ENCODE results near the gene SLC22A15. TPM values are rescaled to one million over a fixed set of nuclear protein-coding genes. Genes with fewer than 3 reads are reported as not detected.
A peak's percentile ranks its signal among the peaks of the same experiment; 100 is the strongest.
"Not testable (repeated sequence)": the region's sequence is repeated elsewhere in the genome, so short reads cannot be mapped to it uniquely, and the experiment has no call there.

SLC22A15 gene
- total RNA-seq (2014; rRNA removed; shearing (Covaris generic)), result 0.08 TPM in 1 of 2 replicates, not detected in the other

- DNase-seq (ENCODE audit: low spot score), result peak; percentile 9
Observed at GRCh38 chr1:115976062-115976920, at the start of gene SLC22A15. Gene SLC22A15, plus strand, starts transcription at chr1:115976513. Its CDS starts 115 bp downstream, at chr1:115976628.

GRCh38 chr1:115927971-115928370, 48.3 kb upstream of the SLC22A15 start:
- DNase-seq (ENCODE audit: low spot score), result no peak

GRCh38 chr1:115929881-115930280, 46.4 kb upstream of the SLC22A15 start:
- no peak for DNase-seq (ENCODE audit: low spot score)

- DNase-seq (ENCODE audit: low spot score), result no peak
Observed at GRCh38 chr1:115933625-115934024, 42.7 kb upstream of the SLC22A15 start.

GRCh38 chr1:115939455-115939854, 36.9 kb upstream of the SLC22A15 start:
- DNase-seq (ENCODE audit: low spot score), result no peak

GRCh38 chr1:115946116-115946515, 30.2 kb upstream of the SLC22A15 start:
- DNase-seq (ENCODE audit: low spot score), result no peak

- no peak for DNase-seq (ENCODE audit: low spot score)
Observed at GRCh38 chr1:115949156-115949555, 27.2 kb upstream of the SLC22A15 start.

GRCh38 chr1:115951560-115951959, 24.8 kb upstream of the SLC22A15 start:
- no peak for DNase-seq (ENCODE audit: low spot score)

GRCh38 chr1:115952547-115952946, 23.8 kb upstream of the SLC22A15 start:
- DNase-seq (ENCODE audit: low spot score), result no peak

- no peak for DNase-seq (ENCODE audit: low spot score)
Observed at GRCh38 chr1:115953180-115953579, 23.1 kb upstream of the SLC22A15 start.

- no peak for DNase-seq (ENCODE audit: low spot score)
Observed at GRCh38 chr1:115954684-115955083, 21.6 kb upstream of the SLC22A15 start.

GRCh38 chr1:115955228-115955627, 21.1 kb upstream of the SLC22A15 start:
- DNase-seq (ENCODE audit: low spot score), result no peak

- DNase-seq (ENCODE audit: low spot score), result no peak
Observed at GRCh38 chr1:115958866-115959265, 17.4 kb upstream of the SLC22A15 start.

GRCh38 chr1:115969509-115969908, 6.8 kb upstream of the SLC22A15 start:
- peak; percentile 11 for DNase-seq (ENCODE audit: low spot score)

- DNase-seq (ENCODE audit: low spot score), result not testable (repeated sequence)
Observed at GRCh38 chr1:115971778-115972177, 4.5 kb upstream of the SLC22A15 start.

- no peak for DNase-seq (ENCODE audit: low spot score)
Observed at GRCh38 chr1:115973154-115973553, 3.2 kb upstream of the SLC22A15 start.

- no peak for DNase-seq (ENCODE audit: low spot score)
Observed at GRCh38 chr1:115975569-115976061, 698 bp upstream of the SLC22A15 start.

- DNase-seq (ENCODE audit: low spot score), result no peak
Observed at GRCh38 chr1:115976921-115977498, 697 bp downstream of the SLC22A15 start.

GRCh38 chr1:115977499-115978258, 1.4 kb downstream of the SLC22A15 start:
- no peak for DNase-seq (ENCODE audit: low spot score)

- no peak for DNase-seq (ENCODE audit: low spot score)
Observed at GRCh38 chr1:115978292-115978941, 2.1 kb downstream of the SLC22A15 start.

GRCh38 chr1:115980156-115980555, 3.8 kb downstream of the SLC22A15 start:
- no peak for DNase-seq (ENCODE audit: low spot score)

All from HT-29 (cell line).